HG02943 (cell line): Measurements from ENCODE around the gene MOV10.
A peak's percentile ranks its signal among the peaks of the same experiment; 100 is the strongest.

Source experiments
- ATAC-seq: cut with Tn5 transposase; IDR thresholded peaks from one replicate; pipeline ENCODE4 v1.9.1; 2021; ENCODE audit warnings: mild to moderate bottlenecking, low read depth, moderate library complexity; ENCODE audit not compliant: unreplicated experiment

MOV10 gene

DNA sequence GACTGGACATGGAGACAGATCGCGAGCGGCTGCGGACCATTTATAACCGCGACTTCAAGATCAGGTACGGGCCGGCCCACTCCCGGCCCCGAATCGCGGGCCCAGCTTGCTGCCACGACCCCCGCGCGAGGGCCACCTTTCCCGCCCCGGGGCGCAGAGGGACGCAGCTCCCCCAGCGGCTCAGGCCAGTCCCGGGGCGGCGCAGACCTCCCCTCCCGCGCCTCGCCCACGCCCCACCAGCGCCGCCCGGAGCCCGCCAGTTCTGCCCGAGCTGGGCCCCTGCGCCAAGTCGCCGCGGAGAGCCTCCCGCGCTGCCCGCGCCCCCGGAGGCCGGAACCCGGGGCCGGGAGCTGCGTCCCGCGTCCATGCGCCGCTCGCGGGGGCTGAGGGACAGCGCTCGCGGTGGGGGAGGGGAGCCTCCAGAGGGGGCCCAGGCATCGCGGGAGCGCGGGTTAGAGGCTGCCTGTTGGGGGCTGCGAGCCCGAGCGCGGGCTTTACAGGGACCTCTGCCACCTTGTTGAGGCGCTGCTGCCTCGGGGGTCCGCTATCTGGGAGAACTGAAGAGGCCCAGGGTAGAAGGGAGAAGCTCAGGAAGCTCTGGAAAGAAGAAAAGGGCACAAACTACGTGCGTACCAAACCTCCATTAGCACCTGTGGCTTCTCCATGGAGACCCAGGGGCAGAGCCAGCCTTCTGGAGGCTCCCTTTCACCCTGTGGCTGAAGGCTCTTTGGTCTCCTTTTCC lies 698 bp downstream of the MOV10 start:
- peak; percentile 27 for ATAC-seq

DNA sequence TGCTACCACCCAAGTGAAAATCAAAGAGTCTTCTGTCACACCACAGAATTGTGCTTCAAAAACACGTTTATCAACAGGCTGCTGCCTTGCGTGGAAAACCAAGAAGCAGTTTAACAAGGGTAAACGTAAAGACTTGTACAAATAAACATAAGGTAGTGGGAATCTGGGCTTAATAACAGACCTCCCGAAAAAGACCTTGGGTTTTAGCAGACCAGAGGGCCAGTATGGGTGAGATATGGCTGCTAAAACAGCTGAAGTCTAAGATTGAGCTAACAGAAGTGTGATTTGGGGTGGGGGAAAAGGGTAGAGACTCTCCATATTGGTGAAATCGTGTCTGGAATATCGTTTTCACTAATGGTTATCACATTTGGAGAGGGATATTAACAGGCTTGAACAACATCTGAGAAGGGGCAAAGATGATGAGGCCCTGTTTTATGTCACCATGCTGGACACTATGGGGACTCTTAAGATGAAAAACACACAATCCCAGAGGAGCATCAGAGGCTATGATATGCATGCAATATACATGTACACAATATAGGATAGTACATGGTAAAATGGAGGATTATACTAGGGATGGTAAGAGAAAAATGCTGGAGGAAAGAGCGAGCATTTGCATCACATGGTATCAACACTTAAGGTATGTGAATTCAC lies 1.4 kb downstream of the MOV10 start:
- ATAC-seq = no peak

- ATAC-seq = no peak
Observed at GRCh38 chr1:112676543-112676942, 2.1 kb downstream of the MOV10 start.

GRCh38 chr1:112677501-112677900 lies 3.0 kb downstream of the MOV10 start:
- ATAC-seq = no peak

DNA sequence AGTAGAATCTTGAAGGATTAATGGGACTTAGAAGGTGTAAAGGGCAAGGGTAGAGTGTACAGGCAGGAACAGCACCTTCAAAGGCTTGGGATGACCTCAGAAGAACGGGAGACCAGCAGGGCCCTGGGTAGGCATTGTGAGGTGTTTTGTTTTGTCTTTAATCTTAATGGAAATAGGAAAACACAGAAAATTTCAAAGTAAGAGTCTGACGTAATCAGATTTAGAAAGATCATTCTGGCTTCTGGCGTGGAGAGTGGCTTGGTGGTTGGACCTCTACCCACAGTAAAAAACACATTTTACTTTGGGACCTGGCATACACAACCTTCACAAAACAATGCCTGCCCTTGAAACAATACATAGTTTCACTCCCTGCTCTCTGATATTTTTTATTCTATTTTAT lies 4.1 kb downstream of the MOV10 start:
- ATAC-seq = no peak

- ATAC-seq = no peak
Observed at GRCh38 chr1:112685913-112686312, 11.5 kb downstream of the MOV10 start.

DNA sequence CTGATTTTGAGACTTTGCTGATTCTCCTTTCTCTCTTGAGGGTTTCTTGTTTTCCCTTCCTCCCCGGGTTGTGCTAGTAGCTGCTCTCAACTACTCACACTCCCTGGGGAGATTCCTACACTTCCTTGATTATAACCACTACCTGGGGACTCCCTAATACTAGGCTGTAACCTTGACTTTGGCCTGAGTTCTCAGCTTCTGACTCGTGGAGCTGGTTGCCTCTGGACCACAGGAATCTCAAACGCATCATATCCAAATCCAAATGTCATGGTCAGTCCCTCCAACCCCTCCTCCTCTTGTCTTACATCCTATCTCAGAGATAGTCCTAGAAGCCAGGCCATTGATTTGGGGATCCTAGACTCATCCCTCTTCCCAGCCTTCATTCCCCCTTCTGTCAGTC lies 12.0 kb downstream of the MOV10 start:
- ATAC-seq = no peak

DNA sequence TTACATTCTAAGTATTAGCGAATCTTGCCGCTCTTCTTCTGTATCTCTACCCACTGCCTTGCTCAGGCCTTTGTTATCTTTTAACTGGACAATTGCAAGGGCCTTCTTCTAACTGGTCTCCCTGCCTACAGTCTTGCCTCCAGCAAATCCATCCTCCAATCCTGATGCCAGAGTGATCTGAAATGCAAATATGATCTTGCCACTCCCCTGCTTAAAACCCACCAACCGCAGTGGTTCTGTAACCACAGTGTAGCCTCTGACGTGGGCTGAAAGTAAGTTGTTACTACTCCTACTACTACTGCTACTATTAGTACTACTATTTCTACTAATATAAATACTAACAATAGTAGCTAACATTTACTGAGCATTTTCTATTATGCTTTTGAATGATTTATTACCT lies 12.4 kb downstream of the MOV10 start:
- no peak for ATAC-seq

GRCh38 chr1:112687361-112687760 lies 12.9 kb downstream of the MOV10 start:
- ATAC-seq = no peak

DNA sequence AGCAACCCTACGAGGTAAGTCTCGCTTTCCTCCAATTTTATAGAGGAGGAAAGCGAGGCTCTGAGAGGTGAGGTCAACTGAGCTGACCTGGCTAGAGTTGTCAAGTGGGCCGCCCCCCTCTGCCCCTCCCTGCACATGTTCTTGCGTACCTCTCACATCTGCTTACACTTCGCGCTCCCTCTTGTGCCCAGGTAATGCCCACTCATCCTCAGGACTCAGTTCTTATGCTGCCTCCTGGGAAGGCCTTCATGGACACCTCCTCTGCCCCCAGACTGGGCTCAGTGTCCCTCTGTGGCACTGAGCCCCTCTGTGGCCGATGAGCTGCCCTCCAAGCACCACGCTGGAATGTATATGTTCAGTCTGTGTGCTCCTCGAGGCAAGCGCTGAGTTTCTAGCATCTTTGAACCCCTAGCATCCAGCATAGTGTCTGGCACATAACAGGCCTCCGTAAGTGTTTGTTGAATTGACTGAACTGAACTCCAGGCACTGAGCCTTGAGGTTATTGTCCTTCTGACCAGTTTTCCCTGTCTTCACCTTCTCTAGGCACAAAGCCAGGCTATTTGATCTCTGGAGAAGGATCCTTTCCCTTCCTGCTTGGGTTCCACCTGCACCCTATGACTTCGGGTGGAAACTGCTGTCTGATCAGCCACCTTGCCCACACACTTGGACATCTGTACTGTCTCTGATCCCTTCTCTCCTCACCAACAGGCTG lies 13.5 kb downstream of the MOV10 start:
- no peak for ATAC-seq

GRCh38 chr1:112688781-112689193 lies 14.3 kb downstream of the MOV10 start:
- no peak for ATAC-seq

DNA sequence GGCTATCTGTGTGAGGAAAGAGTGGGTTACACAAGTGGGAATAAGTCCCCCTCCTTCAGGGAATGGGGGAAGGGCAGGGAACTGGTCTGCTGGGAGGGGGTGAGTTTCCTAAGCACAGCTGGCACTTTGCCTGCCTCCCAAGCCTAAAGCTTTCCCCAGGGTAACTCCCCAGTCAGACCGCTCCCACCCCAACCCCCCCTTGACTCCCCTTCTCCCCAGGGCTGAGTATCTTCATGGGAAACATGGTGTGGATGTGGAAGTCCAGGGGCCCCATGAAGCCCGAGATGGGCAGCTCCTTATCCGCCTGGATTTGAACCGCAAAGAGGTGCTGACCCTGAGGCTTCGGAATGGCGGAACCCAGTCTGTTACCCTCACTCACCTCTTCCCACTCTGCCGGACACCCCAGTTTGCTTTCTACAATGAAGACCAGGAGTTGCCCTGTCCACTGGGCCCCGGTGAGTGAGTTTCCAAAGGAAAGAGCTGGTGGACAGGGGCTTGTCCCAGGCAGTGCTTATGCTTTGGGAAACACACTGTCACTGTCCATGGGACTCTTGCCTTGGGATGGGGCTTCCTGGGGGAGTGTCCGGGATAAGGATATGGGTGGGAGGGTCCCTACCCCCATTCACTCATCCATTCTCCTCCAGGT lies 14.9 kb downstream of the MOV10 start:
- ATAC-seq = no peak

- ATAC-seq = no peak
Observed at GRCh38 chr1:112689842-112690237, 15.4 kb downstream of the MOV10 start.

- ATAC-seq = no peak
Observed at GRCh38 chr1:112692681-112693080, 18.2 kb downstream of the MOV10 start.

- ATAC-seq = no peak
Observed at GRCh38 chr1:112693821-112694220, 19.4 kb downstream of the MOV10 start.

GRCh38 chr1:112694363-112694929 lies 20.0 kb downstream of the MOV10 start:
- no peak for ATAC-seq

DNA sequence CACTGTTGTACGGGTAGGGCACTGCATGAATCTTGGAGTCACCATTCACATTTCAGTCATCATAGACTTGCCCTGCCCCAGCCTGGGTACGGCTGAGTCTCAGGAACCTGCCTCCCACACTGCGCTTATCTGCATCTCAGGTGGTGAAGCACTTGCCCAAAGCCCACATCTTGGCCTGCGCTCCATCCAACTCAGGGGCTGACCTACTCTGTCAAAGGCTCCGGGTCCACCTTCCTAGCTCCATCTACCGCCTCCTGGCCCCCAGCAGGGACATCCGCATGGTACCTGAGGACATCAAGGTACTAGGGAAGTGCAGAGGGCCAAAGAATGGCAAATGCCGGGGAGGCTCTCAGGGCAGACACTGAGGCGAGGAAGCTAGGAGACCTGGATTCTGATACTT lies 20.8 kb downstream of the MOV10 start:
- no peak for ATAC-seq

DNA sequence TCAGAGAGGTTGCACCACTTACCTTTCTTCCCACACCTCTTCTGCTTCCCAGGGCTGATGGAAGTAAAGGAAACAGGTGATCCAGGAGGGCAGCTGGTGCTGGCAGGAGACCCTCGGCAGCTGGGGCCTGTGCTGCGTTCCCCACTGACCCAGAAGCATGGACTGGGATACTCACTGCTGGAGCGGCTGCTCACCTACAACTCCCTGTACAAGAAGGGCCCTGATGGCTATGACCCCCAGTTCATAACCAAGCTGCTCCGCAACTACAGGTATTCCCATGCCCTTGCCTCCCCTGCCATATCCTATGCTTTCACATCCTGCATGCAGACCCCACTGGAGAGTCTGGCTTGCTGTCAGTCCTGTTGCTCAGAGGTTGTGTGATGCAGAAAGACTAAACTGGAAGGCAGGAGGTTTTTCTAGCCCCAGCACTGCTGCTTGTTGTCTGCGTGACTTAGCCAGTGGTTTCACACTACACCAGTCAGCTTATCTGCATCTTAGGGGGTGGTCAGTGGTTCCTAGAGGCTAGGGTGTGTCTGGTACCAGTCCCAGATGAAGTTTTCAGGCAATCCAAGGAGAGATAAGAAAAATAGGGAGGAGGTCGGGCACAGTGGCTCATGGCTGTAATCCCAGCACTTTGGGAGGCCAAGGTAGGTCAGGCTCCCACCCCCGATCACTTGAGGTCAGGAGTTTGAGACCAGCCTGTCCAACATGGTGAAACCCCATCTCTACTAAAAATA lies 22.3 kb downstream of the MOV10 start:
- no peak for ATAC-seq

DNA sequence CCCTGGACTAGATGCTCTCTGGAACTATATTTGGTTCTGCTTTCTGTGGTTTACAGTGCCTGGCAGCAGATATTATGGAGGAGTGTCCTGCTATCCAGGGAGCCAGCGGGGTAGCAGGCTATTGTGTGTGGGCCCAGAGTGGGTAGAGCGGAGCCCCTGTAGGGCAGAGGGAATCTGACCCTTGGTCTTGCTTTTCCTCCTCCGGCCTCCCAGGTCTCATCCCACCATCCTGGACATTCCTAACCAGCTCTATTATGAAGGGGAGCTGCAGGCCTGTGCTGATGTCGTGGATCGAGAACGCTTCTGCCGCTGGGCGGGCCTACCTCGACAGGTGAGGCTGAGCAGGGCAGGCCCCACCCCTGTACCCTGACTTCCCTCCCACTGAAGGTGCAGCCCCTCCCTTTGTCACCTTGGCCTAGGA lies 23.3 kb downstream of the MOV10 start:
- no peak for ATAC-seq
